Heart right ventricle (tissue), 16 donors: Measurements from ENCODE around the gene WNT5B. TPM values are rescaled to one million over a fixed set of nuclear protein-coding genes. Genes with fewer than 3 reads are reported as not detected.

Experiments
- ATAC-seq, 8 donors: fragments of 200-7000 bp; cut with Tn5 transposase; one replicate each; pipeline ENCODE4 v1.9.1; 2020; ENCODE audit warnings: mild to moderate bottlenecking in 8 of 8, moderate library complexity in 8 of 8, moderate number of reproducible peaks in 1 of 8
- DNase-seq, 2 donors: peaks; one replicate each; pipeline ENCODE4 v3.0.0-alpha.2; 2020
- H3K27ac ChIP-seq, 10 donors: fragments of 200-600 bp; sonication (generic) in 2 of 10; one replicate each; pipeline versions ENCODE4 v1.5.0 to v1.8.0; 2020 to 2022; ENCODE audit warnings: mild to moderate bottlenecking in 3 of 10
- H3K27me3 ChIP-seq, 7 donors: fragments of 200-600 bp; one replicate each; pipeline ENCODE4 v1.8.0; 2021 to 2022; ENCODE audit warnings: mild to moderate bottlenecking in 2 of 7
- H3K36me3 ChIP-seq, 9 donors: fragments of 200-600 bp; sonication (generic) in 1 of 9; one replicate each; pipeline versions ENCODE4 v1.5.0 to v1.8.0; 2020 to 2022; ENCODE audit warnings: mild to moderate bottlenecking in 2 of 9
- H3K4me1 ChIP-seq, 9 donors: fragments of 200-600 bp; sonication (generic) in 1 of 9; one replicate each; pipeline versions ENCODE4 v1.5.0 to v1.8.0; 2020 to 2022; ENCODE audit warnings: mild to moderate bottlenecking in 4 of 9
- H3K4me3 ChIP-seq, 10 donors: fragments of 200-600 bp; sonication (generic) in 2 of 10; one replicate each; pipeline versions ENCODE4 v1.5.0 to v1.8.0; 2020 to 2022; ENCODE audit warnings: mild to moderate bottlenecking in 7 of 10, moderate library complexity in 2 of 10
- H3K9me3 ChIP-seq, 11 donors: fragments of 200-600 bp in 10 of 11; sonication (generic) in 2 of 11; one replicate each; pipeline versions ENCODE4 v1.5.0 to v1.8.0; 2013 to 2022; ENCODE audit warnings: mild to moderate bottlenecking in 2 of 11, control low read depth in 1 of 11, moderate library complexity in 1 of 11
- intact Hi-C, 10 donors: fragments of 100-400 bp; cut with DNase I; formaldehyde crosslinking; loops; one replicate each; pipeline versions ENCODE4 v1.11.1 to v1.14.2; 2022
- microRNA-seq, 2 donors: library from miRNA; unstranded; fragments of <30 nt; microRNA quantifications; one replicate each; pipeline ENCODE4 v1.2.0, GENCODE V29; 2021
- polyA plus RNA-seq, 2 donors: library from polyadenylated mRNA; stranded (reverse); fragments of 200-250 nt; gene quantifications; one replicate each; pipeline ENCODE4 v1.2.3, GENCODE V29; 2013
- total RNA-seq, 10 donors: library from RNA; stranded (reverse); fragmentation: NEBNext Ultra II Directional in 3 of 10; extraction: Animal tissue kit (Norgen Biotek cat#: 25700) in 3 of 10; gene quantifications; one replicate each; pipeline versions ENCODE4 v1.2.1 to v1.2.4, GENCODE V29; 2021 to 2023
- TF ChIP-seq, protein P1 (sequence below), 9 donors: fragments of 200-600 bp; sonication (generic) in 2 of 9; IDR thresholded peaks; one replicate each; pipeline versions ENCODE4 v1.5.0 to v1.8.0; 2021 to 2022; ENCODE audit warnings: antibody characterized with exemption in 9 of 9, mild to moderate bottlenecking in 5 of 9, moderate library complexity in 1 of 9
- donor health status: Arrhythmogenic right ventricular cardiomyopathy.
- donor health status: ischemic (EF 13 %, LVEDD 7.1; RV severe dilation, severe dysfunction).
- donor health status: healthy with polysubstance abuse.
- donor health status: DM: no; HTN: yes; CAD: no.
- donor health status: DM: no; HTN: no; CAD: no.
- donor health status: ischemic (EF 25% LVEDD 6.9; RV normal size, moderate dysfunction).
- donor health status: ischemic (EF 25% LVEDD 5.7; RV mildly dilated, moderate dysfunction).
- donor health status: healthy.
- donor health status: DM: yes; HTN: yes; CAD: no.
- donor health status: Ischemic cardiomyopathy.
- donor health status: ischemic (EF 35%, LVEDD 5.7; RV mildly dilated, moderate dysfunction).
- donor health status: nonischemic (EF 11% LVEDD 7.7; RV severe dilation, severe dysfunction).
- donor health status: DM: yes; HTN: yes; CAD: no.
- donor health status: PGD.
- donor health status: ischemic (EF 29% LVEDD 5.4; RV normal size, mild dysfunction).
- donor health status: nonischemic (EF 23%, LVEDD 6.1; RV moderate dilation, normal function).

Gene WNT5B
- total and polyA plus RNA-seq, 12 donors, result 0.34 to 2.5 (median 1.6) TPM

DNA sequence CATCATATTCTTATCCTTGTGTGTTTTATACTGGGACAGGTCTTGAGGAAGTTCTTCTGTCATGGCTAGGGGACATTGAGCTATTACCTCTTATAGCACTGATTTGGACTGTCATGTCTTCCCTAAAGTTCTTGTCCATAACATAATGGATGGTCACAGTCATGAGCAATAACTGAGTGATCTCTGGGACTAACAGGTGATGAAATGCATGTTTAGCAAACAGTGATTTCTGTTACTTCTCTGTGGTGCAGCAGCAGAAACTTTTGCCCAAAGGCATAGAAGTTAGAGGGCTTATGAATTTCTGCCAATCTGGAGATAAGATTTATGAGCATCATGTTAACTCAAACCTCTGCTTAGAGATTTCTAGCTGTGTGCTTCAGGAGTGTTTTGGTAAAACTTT is 67.8 kb downstream of the WNT5B start:
- Histone ChIP-seq H3K4me3 (no peak overlapping the region), H3K4me1 (peaks cover 9 to 58% (median 36%) of the 10 kb centered on the region in 9 donors), H3K36me3 (peaks cover 0 to 13% (median 0%) of the 10 kb centered on the region in 9 donors), H3K27ac (no peak overlapping the region), H3K27me3 (no peaks in the 10 kb centered on the region), H3K9me3 (no peaks in the 10 kb centered on the region)
- TF ChIP-seq, protein P1, sequence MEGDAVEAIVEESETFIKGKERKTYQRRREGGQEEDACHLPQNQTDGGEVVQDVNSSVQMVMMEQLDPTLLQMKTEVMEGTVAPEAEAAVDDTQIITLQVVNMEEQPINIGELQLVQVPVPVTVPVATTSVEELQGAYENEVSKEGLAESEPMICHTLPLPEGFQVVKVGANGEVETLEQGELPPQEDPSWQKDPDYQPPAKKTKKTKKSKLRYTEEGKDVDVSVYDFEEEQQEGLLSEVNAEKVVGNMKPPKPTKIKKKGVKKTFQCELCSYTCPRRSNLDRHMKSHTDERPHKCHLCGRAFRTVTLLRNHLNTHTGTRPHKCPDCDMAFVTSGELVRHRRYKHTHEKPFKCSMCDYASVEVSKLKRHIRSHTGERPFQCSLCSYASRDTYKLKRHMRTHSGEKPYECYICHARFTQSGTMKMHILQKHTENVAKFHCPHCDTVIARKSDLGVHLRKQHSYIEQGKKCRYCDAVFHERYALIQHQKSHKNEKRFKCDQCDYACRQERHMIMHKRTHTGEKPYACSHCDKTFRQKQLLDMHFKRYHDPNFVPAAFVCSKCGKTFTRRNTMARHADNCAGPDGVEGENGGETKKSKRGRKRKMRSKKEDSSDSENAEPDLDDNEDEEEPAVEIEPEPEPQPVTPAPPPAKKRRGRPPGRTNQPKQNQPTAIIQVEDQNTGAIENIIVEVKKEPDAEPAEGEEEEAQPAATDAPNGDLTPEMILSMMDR (IDR thresholded peaks at IDR 0.05), result no peak
- ATAC-seq (no peak), DNase-seq (no peak)
- intact Hi-C loops, result loop anchor here in 1 of 10 donors (5.0 kb wide), 1 partner anchor 86 kb away; no protein-coding TSS in a partner anchor

Small RNA genes lying within 50 kb of the gene (microRNA-seq; reads per million reads assigned to microRNA genes)
- gene MIR3649, result 0 reads per million in 2 donors

Other genes with a start within 250 kb of the WNT5B start
- gene FBXL14, start 34.6 kb upstream of the WNT5B start, total RNA-seq, result 1 to 10 TPM; 4.8 to 8.4 (median 7.0) TPM
- 1 to 10 TPM; 1.5 to 4.4 TPM for gene FBXL14, start 34.6 kb upstream of the WNT5B start, polyA plus RNA-seq
- gene ADIPOR2, start 61.8 kb downstream of the WNT5B start, total RNA-seq, result 10 to 100 TPM; 33.5 to 47.7 (median 42.1) TPM
- gene ADIPOR2, start 61.8 kb downstream of the WNT5B start, polyA plus RNA-seq, result 10 to 100 TPM; 18.5 to 27.9 TPM
- gene LRTM2, start 191.3 kb downstream of the WNT5B start, total RNA-seq, result not detected
- gene LRTM2, start 191.3 kb downstream of the WNT5B start, polyA plus RNA-seq, result not detected